ENCODE data around the gene MUC5B.

The MUC5B gene

DNA sequence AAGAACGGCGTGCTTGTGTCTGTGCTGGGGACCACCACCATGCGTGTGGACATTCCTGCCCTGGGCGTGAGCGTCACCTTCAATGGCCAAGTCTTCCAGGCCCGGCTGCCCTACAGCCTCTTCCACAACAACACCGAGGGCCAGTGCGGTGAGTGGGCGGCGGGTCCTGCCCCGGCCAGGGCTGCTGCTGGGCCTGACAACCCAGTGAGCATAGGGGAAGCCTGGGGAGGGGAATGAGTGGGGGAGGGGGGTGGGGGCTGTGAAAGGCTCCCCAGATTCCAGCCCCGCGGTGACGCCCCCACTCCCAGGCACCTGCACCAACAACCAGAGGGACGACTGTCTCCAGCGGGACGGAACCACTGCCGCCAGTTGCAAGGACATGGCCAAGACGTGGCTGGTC is 31.9 kb downstream of the MUC5B start:
- no peak for DNase-seq (ENCODE audit: low read depth in 1 of 2, low spot score in 1 of 2)
- H3K27me3 ChIP-seq (ENCODE audit: insufficient read depth, poor library complexity, severe bottlenecking), result no peaks in the 10 kb centered on the region
- TF ChIP-seq SPI1 (IDR thresholded peaks at IDR 0.05; ENCODE audit: borderline replicate concordance, low read depth) (no peak), CTCF (IDR thresholded peaks at IDR 0.05; ENCODE audit: insufficient read depth, low read length) (no peak), POLR2AphosphoS5 (IDR thresholded peaks at IDR 0.05; ENCODE audit: low read depth) (no peak), REST (IDR thresholded peaks at IDR 0.05; ENCODE audit: insufficient replicate concordance, low read depth) (no peak), GABPA (IDR thresholded peaks at IDR 0.05; ENCODE audit: low read depth) (no peak)
- H3K4me3 ChIP-seq (replicated peaks; ENCODE audit: insufficient read depth, low read length), result no peak overlapping the region
- no peak overlapping the region for H3K27ac ChIP-seq (replicated peaks)

- TF ChIP-seq SPI1 (IDR thresholded peaks at IDR 0.05; ENCODE audit: borderline replicate concordance, low read depth) (no peak), POLR2AphosphoS5 (IDR thresholded peaks at IDR 0.05; ENCODE audit: low read depth) (no peak), CTCF (IDR thresholded peaks at IDR 0.05; ENCODE audit: insufficient read depth, low read length) (no peak), REST (IDR thresholded peaks at IDR 0.05; ENCODE audit: insufficient replicate concordance, low read depth) (no peak), GABPA (IDR thresholded peaks at IDR 0.05; ENCODE audit: low read depth) (no peak)
- DNase-seq (ENCODE audit: low read depth in 1 of 2, low spot score in 1 of 2), result no peak
- no peak overlapping the region for H3K27ac ChIP-seq (replicated peaks)
- no peak overlapping the region for H3K4me3 ChIP-seq (replicated peaks; ENCODE audit: insufficient read depth, low read length)
- no peaks in the 10 kb centered on the region for H3K27me3 ChIP-seq (ENCODE audit: insufficient read depth, poor library complexity, severe bottlenecking)
Observed at GRCh38 chr11:1255151-1255550, 32.3 kb downstream of the MUC5B start.

- TF ChIP-seq GABPA (IDR thresholded peaks at IDR 0.05; ENCODE audit: low read depth), result no peak
- TF ChIP-seq POLR2AphosphoS5 (IDR thresholded peaks at IDR 0.05; ENCODE audit: low read depth), result no peak
- no peak for TF ChIP-seq SPI1 (IDR thresholded peaks at IDR 0.05; ENCODE audit: borderline replicate concordance, low read depth)
- no peak overlapping the region for H3K4me3 ChIP-seq (replicated peaks; ENCODE audit: insufficient read depth, low read length)
- no peak for DNase-seq (ENCODE audit: low read depth in 1 of 2, low spot score in 1 of 2)
- H3K27me3 ChIP-seq (ENCODE audit: insufficient read depth, poor library complexity, severe bottlenecking), result no peaks in the 10 kb centered on the region
- H3K27ac ChIP-seq (replicated peaks), result no peak overlapping the region
Observed at GRCh38 chr11:1256257-1257045, 33.6 kb downstream of the MUC5B start.

DNA sequence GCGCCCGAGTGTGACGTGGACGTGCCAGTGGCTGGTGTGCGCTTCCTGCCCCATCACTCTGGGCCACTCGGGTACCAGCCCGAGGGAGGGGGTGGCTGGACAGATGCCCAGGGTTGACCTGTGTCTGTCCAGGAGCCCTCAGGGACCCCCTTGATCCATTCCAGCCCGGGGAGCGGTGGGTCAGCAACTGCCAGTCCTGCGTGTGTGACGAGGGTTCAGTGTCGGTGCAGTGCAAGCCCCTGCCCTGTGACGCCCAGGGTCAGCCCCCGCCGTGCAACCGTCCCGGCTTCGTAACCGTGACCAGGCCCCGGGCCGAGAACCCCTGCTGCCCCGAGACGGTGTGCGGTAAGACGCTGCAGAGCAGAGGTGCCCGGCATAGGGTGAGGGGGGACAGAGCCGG is 34.5 kb downstream of the MUC5B start:
- TF ChIP-seq REST (IDR thresholded peaks at IDR 0.05; ENCODE audit: insufficient replicate concordance, low read depth) (no peak), SPI1 (IDR thresholded peaks at IDR 0.05; ENCODE audit: borderline replicate concordance, low read depth) (no peak), CTCF (IDR thresholded peaks at IDR 0.05; ENCODE audit: insufficient read depth, low read length) (no peak), POLR2AphosphoS5 (IDR thresholded peaks at IDR 0.05; ENCODE audit: low read depth) (no peak), GABPA (IDR thresholded peaks at IDR 0.05; ENCODE audit: low read depth) (no peak)
- Histone ChIP-seq H3K27me3 (ENCODE audit: insufficient read depth, poor library complexity, severe bottlenecking) (no peaks in the 10 kb centered on the region), H3K4me3 (replicated peaks; ENCODE audit: insufficient read depth, low read length) (no peak overlapping the region), H3K27ac (replicated peaks) (no peak overlapping the region)
- DNase-seq (ENCODE audit: low read depth in 1 of 2, low spot score in 1 of 2), result no peak
